ENCODE data around the gene PTPRC.

The PTPRC gene

GRCh38 chr1:198650506-198650905, 11.7 kb downstream of the PTPRC start:
- DNase-seq (ENCODE audit: low read depth) = no peak
- TF ChIP-seq MYC (IDR thresholded peaks at IDR 0.05; ENCODE audit: low read depth, low read length) = no peak
- no peak for TF ChIP-seq POLR2A (IDR thresholded peaks at IDR 0.05; ENCODE audit: extremely low read depth, insufficient read length)
- TF ChIP-seq, protein P1, sequence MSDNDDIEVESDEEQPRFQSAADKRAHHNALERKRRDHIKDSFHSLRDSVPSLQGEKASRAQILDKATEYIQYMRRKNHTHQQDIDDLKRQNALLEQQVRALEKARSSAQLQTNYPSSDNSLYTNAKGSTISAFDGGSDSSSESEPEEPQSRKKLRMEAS (IDR thresholded peaks at IDR 0.05; ENCODE audit: low read depth, low read length) = no peak
- TF ChIP-seq, protein P2, sequence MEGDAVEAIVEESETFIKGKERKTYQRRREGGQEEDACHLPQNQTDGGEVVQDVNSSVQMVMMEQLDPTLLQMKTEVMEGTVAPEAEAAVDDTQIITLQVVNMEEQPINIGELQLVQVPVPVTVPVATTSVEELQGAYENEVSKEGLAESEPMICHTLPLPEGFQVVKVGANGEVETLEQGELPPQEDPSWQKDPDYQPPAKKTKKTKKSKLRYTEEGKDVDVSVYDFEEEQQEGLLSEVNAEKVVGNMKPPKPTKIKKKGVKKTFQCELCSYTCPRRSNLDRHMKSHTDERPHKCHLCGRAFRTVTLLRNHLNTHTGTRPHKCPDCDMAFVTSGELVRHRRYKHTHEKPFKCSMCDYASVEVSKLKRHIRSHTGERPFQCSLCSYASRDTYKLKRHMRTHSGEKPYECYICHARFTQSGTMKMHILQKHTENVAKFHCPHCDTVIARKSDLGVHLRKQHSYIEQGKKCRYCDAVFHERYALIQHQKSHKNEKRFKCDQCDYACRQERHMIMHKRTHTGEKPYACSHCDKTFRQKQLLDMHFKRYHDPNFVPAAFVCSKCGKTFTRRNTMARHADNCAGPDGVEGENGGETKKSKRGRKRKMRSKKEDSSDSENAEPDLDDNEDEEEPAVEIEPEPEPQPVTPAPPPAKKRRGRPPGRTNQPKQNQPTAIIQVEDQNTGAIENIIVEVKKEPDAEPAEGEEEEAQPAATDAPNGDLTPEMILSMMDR (IDR thresholded peaks at IDR 0.05; ENCODE audit: low read depth, low read length) = no peak
- no peak overlapping the region for H3K4me3 ChIP-seq (ENCODE audit: low read depth, low read length)

- DNase-seq (ENCODE audit: low read depth) = peak; percentile 55
- TF ChIP-seq POLR2A (IDR thresholded peaks at IDR 0.05; ENCODE audit: extremely low read depth, insufficient read length) (no peak), MYC (IDR thresholded peaks at IDR 0.05; ENCODE audit: low read depth, low read length) (no peak)
- TF ChIP-seq, protein P2 (IDR thresholded peaks at IDR 0.05; ENCODE audit: low read depth, low read length) = no peak
- H3K4me3 ChIP-seq (ENCODE audit: low read depth, low read length) = no peak overlapping the region
Measured at GRCh38 chr1:198651650-198652400, 13.0 kb downstream of the PTPRC start.

DNA sequence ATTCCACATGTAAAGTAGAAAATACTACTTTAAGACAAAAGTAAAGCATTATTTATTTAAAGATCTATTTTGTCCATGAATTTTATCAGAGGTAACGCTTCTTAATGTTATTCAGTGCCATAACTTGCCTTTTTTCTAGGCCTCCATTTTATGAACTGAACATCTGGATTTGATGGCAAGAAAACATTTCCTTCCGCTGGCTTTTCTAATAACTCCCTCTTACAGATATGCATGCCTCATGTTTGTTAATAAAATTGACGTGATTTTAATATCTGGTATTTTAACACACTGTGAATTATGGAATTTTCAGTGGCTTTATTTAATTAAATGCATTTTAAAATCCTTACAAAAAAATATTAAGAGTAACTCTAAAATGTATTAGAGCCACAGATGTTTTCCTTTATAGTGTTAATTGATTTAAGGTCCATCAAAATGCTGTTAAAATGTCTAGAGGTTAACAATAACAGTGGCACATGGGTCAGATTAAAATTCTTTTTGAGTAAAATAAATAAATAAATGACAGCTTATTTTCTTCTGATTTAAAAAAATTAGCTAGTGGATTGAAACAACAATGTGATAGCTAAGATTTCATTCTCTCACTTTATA, 15.1 kb downstream of the PTPRC start:
- no peak for DNase-seq (ENCODE audit: low read depth)
- TF ChIP-seq, protein P2 (IDR thresholded peaks at IDR 0.05; ENCODE audit: low read depth, low read length) = no peak
- TF ChIP-seq POLR2A (IDR thresholded peaks at IDR 0.05; ENCODE audit: extremely low read depth, insufficient read length) (no peak), MYC (IDR thresholded peaks at IDR 0.05; ENCODE audit: low read depth, low read length) (no peak)
- TF ChIP-seq, protein P1 (IDR thresholded peaks at IDR 0.05; ENCODE audit: low read depth, low read length) = no peak
- H3K4me3 ChIP-seq (ENCODE audit: low read depth, low read length) = no peak overlapping the region

DNA sequence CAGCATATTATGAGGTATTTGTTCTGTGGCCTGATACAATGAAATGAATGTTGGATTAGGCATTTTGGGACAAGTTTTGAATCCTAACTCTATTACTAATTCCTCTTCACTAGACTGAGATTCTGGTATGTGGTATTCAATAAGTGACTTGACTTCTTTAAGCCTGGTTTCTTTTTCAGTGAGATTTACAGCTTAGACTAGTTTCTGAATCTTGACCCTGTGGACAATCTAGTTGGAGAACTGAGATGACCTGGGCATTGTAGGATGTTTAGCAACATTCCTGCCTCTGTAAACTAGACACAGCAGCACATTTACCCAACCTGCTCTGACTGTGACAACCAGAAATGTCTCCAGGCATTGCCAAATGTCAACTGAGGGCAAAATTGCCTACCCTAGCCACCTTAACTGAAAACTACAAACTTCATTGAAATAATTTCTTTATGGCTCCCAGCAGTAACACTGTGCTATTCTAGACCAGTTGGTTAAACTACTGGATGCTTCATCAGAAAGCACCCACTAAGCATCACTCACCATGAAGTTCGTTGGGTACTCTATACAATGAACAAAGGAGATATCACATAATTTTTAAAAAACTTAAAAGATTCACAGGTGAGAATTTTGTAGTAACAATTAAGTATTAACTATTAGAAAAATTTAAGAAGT, 16.8 kb downstream of the PTPRC start:
- TF ChIP-seq, protein P2 (IDR thresholded peaks at IDR 0.05; ENCODE audit: low read depth, low read length) = no peak
- TF ChIP-seq MYC (IDR thresholded peaks at IDR 0.05; ENCODE audit: low read depth, low read length) = no peak
- no peak for TF ChIP-seq POLR2A (IDR thresholded peaks at IDR 0.05; ENCODE audit: extremely low read depth, insufficient read length)
- TF ChIP-seq, protein P1 (IDR thresholded peaks at IDR 0.05; ENCODE audit: low read depth, low read length) = no peak
- peak; percentile 56 for DNase-seq (ENCODE audit: low read depth)
- H3K4me3 ChIP-seq (ENCODE audit: low read depth, low read length) = no peak overlapping the region

DNA sequence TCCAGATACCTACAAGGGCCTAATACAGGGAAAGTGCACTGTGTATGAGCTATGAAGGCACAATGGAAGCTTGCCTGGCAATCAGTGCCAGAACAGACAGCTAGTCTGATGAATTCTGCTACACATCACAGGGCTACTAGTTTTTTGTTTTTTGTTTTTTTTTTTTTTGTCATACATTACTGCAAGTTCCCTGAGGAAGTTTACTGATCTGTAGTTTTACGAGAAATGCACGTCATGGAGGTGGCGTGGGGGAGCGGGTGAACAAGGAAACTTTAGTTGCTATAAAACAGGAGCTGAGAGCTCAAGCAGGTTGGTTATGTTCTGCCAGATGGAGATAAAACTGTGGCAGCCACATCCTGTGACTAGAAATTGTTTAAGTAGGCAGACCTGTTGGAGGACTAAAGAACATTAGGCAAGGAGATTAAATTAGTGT, 17.7 kb downstream of the PTPRC start:
- H3K4me3 ChIP-seq (ENCODE audit: low read depth, low read length) = peak overlapping the region; percentile 46
- peak; percentile 91 for DNase-seq (ENCODE audit: low read depth)
- TF ChIP-seq POLR2A (IDR thresholded peaks at IDR 0.05; ENCODE audit: extremely low read depth, insufficient read length) (no peak), MYC (IDR thresholded peaks at IDR 0.05; ENCODE audit: low read depth, low read length) (peak; percentile 49; the same call in 1 of the 2 replicates)
- TF ChIP-seq, protein P2 (IDR thresholded peaks at IDR 0.05; ENCODE audit: low read depth, low read length) = no peak
- TF ChIP-seq, protein P1 (IDR thresholded peaks at IDR 0.05; ENCODE audit: low read depth, low read length) = 0 out of 2 replicates have a peak, but pooled peaks have one; percentile 18

Measured in NB4 (cell line).